IPS-NIHi7 (cell line): ENCODE data around the gene TNNI3K.

Source experiments
- DNase-seq: peaks from one replicate; pipeline ENCODE4 v3.0.0; 2012; ENCODE audit warnings: mixed read lengths; ENCODE audit errors: extremely low spot score

TNNI3K gene

DNA sequence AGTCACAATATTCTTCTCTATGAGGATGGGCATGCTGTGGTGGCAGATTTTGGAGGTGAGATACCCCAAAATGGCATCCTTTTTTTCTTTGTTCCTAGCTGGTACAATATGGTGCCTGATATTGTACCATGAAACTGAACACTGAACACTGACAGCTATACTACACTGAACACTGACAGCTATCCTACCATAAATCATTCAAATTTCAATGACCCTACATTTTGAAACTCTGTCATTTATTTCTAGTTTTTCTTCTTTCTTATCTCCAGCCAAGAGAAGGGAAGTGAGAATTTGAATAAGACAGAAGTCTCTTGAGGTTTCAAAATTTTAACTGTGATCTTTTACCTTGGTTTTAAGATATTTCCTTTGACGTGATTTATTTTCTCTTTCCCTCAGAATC, 200.9 kb downstream of the TNNI3K start:
- DNase-seq: no peak

DNA sequence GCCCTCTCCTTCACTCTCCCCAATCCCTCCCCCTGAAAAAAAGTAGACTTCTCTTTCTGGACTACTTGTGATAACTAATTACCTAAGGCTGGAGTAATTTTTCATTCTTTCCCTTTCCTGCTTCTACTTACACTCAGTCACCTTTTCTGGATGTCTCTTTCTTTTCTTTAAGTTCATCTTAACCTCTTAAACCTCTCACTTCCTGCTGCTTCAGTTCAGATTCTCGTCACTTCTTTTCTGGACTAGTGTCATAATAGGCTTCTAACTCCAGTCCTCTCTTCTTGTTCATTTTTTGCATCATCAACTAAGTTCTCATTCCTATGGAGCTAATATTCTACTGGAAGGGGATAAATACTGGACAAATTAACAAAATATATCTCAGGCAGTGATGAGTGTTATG, 201.8 kb downstream of the TNNI3K start:
- no peak for DNase-seq

DNA sequence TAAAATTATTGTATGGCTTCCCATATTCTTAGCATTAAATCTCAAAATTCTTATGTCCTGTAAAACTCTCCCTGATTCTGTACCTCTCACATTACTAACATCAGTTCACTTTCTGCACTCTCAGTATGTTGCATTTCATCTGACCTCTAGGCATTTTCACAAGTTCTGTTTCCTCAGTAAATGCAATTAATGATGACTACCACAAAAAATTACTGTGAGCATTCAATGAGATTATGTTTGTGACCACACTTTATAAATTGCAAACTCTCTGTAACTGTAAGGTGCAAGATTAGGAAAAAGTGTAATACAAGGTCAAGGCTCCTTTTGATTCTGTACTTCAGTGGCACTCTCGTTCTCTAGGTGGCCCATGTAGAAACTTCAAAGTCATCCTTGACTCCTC, 216.8 kb downstream of the TNNI3K start:
- no peak for DNase-seq

DNA sequence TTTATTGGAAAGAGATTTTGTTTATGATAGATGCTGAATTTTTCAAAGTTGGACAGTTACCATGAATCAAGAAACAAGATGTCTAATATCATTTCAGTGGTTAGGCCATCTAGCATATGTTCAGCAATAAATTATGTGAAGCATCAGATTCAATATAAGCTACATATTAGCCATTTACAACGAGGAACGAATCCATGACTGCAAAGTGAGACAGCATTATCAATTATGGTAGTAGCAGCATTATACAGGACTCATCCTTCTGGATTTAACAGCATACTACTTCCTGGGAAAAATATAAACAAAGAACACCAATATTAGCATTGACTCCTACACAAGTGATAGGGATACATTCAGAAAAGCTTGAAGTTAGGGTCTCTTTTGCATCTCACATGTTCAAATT, 218.1 kb downstream of the TNNI3K start:
- DNase-seq: no peak

DNA sequence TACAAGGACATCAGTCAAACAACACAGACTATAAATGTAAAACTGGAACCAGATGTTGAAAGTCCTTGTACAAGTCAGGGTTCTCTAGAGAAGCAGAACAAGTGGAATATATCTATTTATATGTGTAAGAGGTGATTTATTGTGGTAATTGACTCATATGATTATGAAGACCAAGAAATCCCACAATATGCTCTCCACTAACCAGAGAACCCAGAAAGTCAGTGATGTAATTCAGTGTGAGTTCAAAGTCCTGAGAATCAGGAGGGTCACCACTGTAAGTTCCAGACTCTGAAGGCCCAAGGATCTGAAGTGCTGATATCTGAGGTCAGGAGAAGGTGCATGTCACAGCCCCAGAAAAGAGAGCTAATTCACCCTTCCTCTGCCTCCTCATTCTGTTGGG, 220.2 kb downstream of the TNNI3K start:
- no peak for DNase-seq

DNA sequence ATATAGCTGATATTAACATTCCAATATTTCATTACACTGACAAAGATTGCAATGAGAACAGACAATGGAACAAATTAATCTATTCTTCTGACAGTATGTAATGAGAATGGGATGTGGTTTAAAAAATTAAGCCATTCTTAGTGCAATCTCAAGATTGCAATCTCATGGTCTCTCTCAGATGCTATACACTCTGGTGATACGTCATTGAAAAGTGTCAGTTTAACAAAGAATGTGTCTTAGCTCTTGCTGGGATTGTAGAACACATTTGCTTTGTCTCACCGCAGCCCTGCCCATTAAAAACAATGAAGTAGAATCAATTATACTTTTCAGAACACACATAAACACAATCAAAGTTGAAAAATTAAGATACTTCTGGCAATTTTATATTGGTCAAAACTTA, 222.1 kb downstream of the TNNI3K start:
- no peak for DNase-seq

DNA sequence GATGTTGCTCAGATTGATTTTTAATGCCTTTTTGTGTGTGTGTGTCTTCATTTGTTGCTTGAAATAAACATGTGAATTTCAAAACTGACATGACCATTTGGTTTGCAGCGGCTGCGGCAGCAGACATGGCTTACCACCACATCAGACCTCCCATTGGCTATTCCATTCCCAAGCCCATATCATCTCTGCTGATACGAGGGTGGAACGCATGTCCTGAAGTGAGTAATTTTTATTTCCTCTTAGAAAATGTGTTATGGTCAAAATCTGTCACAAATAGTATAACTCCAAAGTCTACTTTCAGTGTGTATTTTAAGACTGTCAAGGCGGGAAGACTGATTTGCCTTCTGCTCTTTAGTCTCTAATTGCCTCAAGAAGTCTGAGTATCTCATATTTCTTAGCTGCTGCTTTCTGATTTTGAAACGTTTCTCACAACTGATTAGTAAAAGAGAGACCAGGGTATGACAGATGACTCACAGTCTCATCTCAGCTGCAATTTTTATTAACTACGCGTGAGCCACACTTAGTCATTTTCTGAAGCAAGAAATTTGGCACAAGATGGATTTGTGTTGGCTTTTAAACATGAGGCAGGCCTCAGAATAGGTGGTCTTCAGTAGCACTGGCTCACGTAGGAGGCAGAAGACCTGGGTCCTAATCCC, 228.3 kb downstream of the TNNI3K start:
- no peak for DNase-seq

DNA sequence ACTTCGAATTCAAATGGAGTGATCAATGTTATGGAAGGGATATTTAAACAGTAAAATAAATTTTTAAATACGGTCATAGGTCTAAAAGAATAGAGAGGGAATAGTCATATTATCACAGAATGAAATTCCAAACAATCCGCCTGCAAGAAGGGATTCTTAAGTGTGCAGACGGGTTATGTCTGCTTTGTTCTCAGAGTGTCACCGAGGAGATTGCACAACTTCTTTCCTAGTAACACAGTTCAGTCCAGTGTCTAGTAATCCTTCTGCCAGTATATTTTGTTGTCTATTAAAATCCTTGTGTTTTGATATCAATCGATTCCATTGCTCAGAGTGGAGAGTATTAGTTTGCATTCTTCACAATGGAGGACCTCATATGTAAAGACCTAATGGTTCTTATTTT, 228.8 kb downstream of the TNNI3K start:
- DNase-seq: no peak

DNA sequence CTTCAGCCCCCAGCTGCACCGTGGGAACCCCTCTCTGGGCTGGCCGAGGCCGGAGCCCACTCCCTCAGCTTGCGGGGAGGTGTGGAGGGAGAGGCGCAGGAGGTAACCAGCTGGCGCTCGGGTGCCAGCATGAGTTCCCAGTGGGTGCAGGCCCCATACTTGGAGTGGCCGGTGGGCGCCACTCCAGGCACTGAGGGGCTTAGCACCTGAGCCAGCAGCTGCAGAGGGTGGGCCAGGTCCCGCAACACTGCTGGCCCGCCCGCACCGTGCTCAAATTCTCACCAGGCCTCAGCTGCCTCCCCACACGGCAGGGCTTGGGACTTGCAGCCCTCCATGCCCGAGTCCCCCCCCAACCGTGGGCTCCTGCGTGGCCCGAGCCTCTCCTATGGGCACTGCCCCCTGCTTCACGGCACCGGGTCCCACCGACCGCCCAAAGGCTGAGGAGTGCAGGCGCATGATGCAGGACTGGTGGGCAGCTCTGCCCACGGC, 230.1 kb downstream of the TNNI3K start:
- no peak for DNase-seq

DNA sequence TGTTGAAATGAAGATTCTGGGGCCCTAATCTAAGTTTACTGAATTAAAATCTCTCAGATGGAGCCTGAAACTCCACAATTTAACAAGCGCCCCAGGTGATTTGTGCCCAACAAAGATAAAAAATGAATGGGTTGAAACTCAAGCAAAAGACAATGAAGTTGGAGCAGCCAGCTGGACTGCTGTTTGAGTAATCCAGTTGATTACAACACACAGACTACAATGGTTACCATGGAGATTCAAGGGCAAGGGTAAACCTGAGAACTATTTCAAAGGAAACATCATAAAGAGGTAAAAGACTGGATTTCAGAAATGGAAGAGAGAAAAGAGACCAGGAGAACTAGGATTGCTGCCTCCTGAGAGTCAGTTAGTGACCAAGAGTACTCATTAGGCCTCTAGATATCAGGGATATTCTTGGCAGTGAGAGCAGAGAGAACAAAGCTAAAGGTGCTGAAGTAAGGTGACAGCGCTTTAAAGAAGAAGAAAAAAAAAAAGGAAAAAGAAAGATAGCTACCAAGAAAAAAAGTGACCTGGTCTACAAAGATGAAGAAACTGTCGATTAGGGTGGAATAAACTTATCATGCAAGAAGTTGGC, 232.7 kb downstream of the TNNI3K start:
- DNase-seq: no peak

DNA sequence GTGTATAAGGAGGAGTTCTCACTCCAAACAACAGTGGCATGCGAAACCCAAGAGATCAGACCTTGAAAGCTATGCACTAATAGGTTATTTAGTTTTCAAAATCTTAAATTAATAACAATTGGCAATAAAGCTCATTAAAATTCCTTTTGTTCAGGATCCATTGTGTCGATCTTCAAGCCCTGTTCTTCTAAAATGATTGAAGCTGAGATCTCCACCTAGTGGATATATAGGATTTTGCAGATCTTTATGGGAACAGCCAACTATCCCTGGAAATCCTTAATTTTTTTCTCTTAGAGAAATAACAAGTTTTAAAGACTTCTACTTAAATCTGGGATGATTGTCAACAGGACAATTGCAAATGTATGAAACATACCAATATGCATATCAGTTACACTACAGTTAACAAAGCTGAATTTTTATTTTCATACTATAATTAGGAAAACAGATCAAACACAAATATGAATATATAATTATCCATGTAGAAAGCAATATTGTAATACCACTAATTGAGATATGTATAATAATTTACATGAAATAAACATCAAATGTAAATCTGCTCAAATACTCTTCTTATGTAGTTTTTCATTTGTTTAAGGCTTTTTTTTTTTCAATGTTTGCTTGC, 233.9 kb downstream of the TNNI3K start:
- DNase-seq: peak; percentile 40

DNA sequence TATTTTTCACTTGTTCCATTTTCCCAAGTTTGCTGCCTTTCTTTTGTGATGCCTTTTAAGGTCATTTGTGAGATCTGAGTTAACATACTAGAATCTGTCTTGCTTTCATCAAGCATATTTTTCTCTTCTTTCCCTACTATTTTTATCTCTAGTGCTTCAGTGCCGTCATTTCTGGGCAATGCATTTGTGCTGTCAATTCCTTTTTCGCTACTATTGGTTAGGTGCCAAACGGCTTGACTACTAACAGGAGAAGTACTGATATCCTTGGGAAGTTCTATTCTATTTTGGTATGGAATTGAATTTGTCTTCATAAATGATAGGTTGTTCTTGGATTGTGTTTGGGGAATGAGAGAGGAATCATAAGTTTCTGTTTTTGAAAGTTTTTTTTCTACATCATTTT, 235.1 kb downstream of the TNNI3K start:
- DNase-seq: no peak

DNA sequence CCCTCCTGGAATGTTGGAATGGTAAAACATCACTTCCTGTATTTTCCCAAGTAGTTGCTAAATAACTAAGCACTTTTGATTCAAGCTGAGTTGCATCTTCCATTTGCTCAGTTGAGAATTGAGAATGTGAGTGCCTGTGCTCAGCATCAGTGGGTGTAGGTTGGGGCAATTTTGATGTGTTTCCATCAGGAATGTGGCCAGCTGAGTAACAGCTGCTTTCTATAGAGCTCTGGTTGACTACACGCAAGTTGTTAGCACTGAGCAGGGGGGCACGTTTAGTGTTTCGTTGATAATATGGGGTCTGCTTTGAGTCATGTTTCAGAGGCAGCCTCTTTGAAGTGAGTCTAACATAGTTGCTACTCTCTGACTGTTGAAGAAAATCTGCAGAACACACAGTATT, 235.7 kb downstream of the TNNI3K start:
- no peak for DNase-seq

DNA sequence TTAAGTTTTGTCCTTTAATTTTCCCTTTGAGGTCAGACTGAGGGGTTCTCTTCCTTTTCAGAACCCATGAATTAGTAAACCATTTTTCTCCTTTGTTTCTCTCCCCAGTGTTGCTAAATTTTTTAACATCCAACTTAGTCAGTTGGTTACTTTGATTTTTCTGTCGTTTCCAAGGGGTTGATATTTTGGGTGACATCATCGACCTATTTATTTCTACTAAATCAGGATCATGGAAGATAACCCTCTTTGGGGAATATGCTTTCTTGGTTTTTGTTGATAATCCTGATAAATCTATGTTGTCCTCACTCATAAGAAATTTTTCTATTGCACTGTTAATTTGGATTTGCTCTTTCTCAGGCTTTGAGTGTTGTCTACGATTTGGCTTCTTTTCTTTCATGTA, 236.3 kb downstream of the TNNI3K start:
- DNase-seq: no peak

DNA sequence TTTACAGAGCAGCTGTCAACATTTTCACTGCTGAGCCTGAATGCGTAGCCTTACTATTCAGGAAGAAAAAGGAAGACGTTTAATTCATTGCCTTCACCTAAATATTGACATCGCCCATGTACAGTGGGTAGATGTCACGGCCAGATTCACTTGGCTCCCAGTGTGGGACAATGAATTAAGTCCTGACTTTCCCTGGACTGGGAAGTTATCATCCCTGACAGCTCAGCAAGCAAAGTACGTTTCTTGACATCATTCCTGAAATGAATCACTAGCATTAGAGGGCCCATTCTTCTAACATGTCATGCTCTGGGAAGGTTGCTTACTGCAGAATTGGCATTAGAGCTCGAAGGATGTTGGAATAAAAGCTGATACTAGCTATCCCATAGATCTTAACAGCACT, 239.4 kb downstream of the TNNI3K start:
- no peak for DNase-seq

DNA sequence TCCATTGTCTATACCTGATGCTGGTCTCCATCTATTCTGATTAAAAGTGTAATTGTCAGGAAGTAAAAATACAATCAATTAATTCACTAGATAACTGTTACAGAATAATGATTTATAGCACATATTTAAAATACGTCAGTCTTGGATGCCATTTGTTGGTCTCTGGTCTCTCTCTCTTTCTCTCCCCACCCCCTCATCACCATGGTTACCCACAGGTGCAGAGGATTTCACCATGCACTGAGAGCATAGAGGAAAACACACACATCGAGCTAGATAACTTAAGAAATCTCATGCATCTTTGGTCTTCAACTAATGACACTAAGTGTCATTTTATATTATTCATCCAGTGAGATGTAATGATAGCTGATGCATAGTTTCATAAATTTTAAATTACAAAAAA, 243.8 kb downstream of the TNNI3K start:
- DNase-seq: no peak

DNA sequence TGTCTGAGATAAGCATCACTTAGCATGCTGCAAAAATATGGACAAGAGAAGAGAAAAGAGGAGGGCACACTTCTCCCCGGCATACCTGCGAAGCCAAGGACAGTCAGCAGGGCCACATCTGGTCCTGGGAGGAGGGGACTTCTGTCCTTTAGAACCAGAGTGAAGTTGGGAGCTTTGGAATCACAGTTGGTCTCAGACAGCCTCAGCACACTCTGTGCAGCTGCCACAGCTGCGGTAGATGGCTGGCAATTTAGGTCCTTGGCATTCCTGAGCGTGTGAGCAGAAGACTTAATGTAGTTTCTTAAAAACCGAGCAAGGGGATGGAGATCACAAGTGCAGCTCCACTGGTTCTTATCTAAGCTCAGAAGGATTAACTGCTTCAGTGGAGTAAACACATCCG, 244.9 kb downstream of the TNNI3K start:
- DNase-seq: no peak

DNA sequence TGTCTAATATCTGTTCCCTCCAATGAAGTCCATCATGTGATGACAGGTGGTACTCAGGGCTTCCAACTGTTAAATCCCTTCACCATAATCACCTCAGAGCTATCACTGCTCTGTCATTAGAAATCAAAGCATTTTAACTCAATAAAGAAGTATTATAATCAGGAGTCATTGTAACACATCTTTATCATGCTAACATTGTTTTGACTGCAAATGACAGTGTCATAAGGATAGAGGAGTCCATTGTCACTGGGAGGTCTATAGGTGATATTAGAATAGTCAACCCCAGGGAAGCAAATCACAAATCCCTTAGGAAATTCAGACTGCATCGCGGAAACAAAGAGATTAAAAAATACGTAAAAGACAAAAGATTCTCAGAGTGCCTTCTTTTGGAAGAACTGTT, 246.4 kb downstream of the TNNI3K start:
- no peak for DNase-seq

DNA sequence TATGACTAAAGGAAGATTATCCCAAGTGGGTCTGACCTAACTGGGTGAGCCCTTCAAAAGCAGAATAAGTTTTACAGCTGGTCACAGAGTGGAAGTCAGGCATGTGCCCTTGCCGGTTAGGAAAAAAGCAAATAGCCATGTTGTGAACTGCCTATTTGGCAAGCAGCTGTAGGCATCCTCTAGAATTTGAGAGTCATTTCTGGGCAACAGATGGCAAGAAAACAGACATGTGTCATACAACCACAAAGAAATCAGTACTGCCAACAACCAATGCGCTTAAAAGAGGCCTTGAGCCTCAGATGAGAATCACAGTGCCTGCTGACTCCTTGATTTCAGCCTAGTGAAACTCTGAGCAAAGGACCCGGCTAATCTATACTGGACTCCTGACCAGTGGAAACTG, 250.4 kb downstream of the TNNI3K start:
- DNase-seq: no peak

DNA sequence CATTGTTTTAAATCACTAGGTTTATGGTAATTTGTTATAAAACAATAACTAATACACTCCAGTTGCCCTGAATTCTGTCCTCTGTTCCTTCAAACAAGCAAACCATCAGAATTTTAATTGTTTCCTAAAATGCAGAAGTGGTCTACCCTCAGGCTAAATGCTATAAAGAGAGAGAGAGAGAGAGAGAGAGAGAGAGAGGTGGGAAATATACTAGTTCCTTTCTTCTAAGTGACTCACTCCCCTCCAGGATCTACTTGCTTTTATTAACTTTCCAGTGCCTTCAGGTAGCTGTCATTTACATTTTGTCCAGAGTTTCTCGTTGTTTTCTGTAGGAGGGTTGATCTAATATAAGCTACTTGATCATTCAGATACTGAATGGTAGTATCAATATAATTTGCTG, 250.8 kb downstream of the TNNI3K start:
- no peak for DNase-seq

DNA sequence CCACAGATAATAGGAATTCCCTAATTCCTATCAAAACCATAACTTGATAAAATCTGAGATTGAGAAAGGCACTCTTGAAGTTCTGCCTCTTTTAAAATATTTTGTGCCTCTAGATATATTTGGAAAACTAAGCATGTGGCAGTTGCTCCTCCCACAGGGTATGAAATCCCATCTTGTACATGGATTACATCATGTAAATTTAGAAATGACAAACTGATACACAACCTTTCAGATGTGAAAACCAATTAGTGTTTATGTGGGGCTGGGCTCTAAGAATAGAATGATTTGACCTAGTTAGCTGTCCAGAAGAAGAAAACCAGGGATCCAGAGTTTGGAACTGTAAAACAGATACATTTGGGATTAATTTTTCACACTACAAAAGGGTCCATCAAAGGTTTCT, 261.5 kb downstream of the TNNI3K start:
- no peak for DNase-seq

DNA sequence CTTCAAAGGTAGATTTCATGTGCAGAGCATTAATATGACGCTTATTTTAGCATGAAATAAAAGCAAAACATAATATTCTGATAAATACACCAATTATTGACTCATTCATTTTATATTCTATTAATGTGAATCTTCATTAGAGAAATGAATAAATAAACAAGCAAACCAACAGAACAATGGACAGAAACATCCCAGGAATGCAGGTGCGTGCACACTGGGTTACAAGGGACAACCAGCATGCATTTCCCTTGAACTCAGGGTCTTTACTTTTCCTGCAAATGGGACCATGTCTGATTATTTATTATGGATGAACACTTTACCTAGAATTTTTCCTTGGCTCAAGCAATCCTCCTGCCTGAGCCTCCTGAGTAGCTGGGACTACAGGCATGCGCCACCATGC, 263.7 kb downstream of the TNNI3K start:
- DNase-seq: no peak

DNA sequence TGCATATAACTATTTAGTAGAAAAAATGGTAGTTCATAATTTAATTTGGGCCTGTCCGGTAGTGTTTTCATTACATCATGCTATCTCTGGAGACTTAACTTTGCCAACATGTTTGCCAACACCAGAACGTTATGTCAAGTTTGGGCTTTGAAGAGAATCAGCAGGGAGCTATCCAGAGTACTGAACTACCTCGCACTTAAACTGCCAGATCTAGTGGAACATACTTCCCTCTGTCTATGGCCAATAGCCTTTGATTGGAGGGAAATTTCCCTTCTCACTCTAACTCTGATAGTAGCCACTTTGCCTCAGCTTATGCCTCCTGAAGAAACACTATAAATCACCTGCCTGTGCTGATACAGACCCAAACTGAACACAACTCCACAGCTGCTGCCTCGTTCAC, 267.2 kb downstream of the TNNI3K start:
- peak; percentile 58 for DNase-seq

DNA sequence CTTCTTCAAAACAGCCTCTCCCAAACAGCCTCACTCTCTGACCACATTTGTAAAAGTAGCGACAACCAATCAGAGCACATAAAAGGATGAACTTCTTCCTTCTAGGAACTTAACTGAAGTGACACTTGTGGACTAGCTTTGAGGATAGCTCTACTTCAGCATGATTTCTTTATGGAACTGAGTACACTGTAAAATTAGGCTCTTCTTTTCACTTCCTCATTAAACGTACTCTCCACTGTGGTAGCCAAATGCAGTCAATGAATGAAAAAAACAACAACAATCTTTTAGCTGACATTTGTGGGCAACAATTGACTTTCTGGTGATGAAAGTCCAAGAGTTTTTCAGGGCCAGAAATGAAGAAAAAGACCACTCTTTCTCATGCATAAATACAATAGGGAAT, 267.7 kb downstream of the TNNI3K start:
- DNase-seq: no peak
